GM12878 (cell line): ENCODE measurements around the gene RAB8A. TPM values are rescaled to one million over a fixed set of nuclear protein-coding genes. Genes with fewer than 3 reads are reported as not detected.

Experiments
- ATF7 ChIP-seq: fragments of 450-650 bp; IDR thresholded peaks from 2 replicates; pipeline ENCODE4 v1.6.1; 2016; ENCODE audit warnings: low read depth, mild to moderate bottlenecking
- BACH1 ChIP-seq: fragments of 450-650 bp; IDR thresholded peaks from 2 replicates; pipeline ENCODE4 v1.6.1; 2017; ENCODE audit warnings: mild to moderate bottlenecking, borderline replicate concordance
- BRCA1 ChIP-seq: IDR thresholded peaks from 2 replicates; pipeline ENCODE4 v1.6.1; 2011; ENCODE audit warnings: low read depth, low read length, improper control_type of control experiment
- CHD1 ChIP-seq: IDR thresholded peaks from 2 replicates; pipeline ENCODE4 v1.6.1; 2012; ENCODE audit warnings: low read depth, low read length, improper control_type of control experiment
- ETV6 ChIP-seq, 2 experiments: fragments of 450-650 bp in 1 of 2; IDR thresholded peaks in 1 of 2; conservative IDR thresholded peaks in 1 of 2; 2 replicates each; pipeline ENCODE4 v1.6.1; 2014; ENCODE audit warnings: antibody characterized with exemption in 1 of 2, borderline replicate concordance in 1 of 2, low read depth in 1 of 2, mild to moderate bottlenecking in 1 of 2, moderate library complexity in 1 of 2
- GABPA ChIP-seq: IDR thresholded peaks from 2 replicates; pipeline ENCODE4 v1.6.1; 2014; ENCODE audit warnings: antibody characterized with exemption, low read depth, mild to moderate bottlenecking, inconsistent platforms
- HDAC6 ChIP-seq: fragments of 200-600 bp; sonication (generic); IDR thresholded peaks from one replicate; pipeline ENCODE4 v1.8.0; 2017; ENCODE audit warnings: antibody characterized with exemption; ENCODE audit not compliant: unreplicated experiment
- IKZF1 ChIP-seq: fragments of 450-650 bp; conservative IDR thresholded peaks from 2 replicates; pipeline ENCODE4 v1.6.1; 2017; ENCODE audit warnings: antibody characterized with exemption, mild to moderate bottlenecking
- KLF5 ChIP-seq: fragments of 450-650 bp; IDR thresholded peaks from 2 replicates; pipeline ENCODE4 v1.6.1; 2014; ENCODE audit warnings: mild to moderate bottlenecking; ENCODE audit not compliant: partially characterized antibody
- LARP7 ChIP-seq: fragments of 450-650 bp; IDR thresholded peaks from 2 replicates; pipeline ENCODE4 v1.6.1; 2017; ENCODE audit warnings: mild to moderate bottlenecking
- NR2C1 ChIP-seq: fragments of 450-650 bp; IDR thresholded peaks from 2 replicates; pipeline ENCODE4 v1.6.1; 2017; ENCODE audit warnings: antibody characterized with exemption, mild to moderate bottlenecking, moderate library complexity
- RELA ChIP-seq: fragments of 450-650 bp; IDR thresholded peaks from 2 replicates; pipeline ENCODE4 v1.8.0; 2014; ENCODE audit warnings: borderline replicate concordance; ENCODE audit not compliant: partially characterized antibody
- SMAD5 ChIP-seq: IDR thresholded peaks from 2 replicates; pipeline ENCODE4 v1.6.1; 2016; ENCODE audit warnings: antibody characterized with exemption, low read depth
- SPI1 ChIP-seq: IDR thresholded peaks from 2 replicates; pipeline ENCODE4 v1.6.1; 2011; ENCODE audit warnings: low read depth, mild to moderate bottlenecking, low read length, moderate library complexity, borderline replicate concordance; ENCODE audit not compliant: insufficient read depth
- SUPT20H ChIP-seq: IDR thresholded peaks from 2 replicates; pipeline ENCODE4 v1.6.1; 2011; ENCODE audit warnings: low read depth, mild to moderate bottlenecking, low read length, moderate library complexity, borderline replicate concordance; ENCODE audit not compliant: control insufficient read depth
- ZNF274 ChIP-seq: IDR thresholded peaks from one replicate; pipeline ENCODE4 v1.8.0; 2011; ENCODE audit not compliant: insufficient read length, insufficient read depth
- ZNF622 ChIP-seq: fragments of 450-650 bp; IDR thresholded peaks from 2 replicates; pipeline ENCODE4 v1.6.1; 2017; ENCODE audit warnings: mild to moderate bottlenecking, inconsistent platforms
- polyA plus RNA-seq, 11 experiments: library from polyadenylated mRNA; depleted of rRNA in 4 of 11; unstranded in 6 of 11; stranded (reverse) in 5 of 11; fragments of >200 nt; fragmentation: Nextera tagmentation in 4 of 11; fragmentation: Illumina TruSeq in 1 of 11; extraction: Ambion mirVana in 4 of 11; extraction: Trizol in 1 of 11; gene quantifications; 1 replicate in 1 of 11; 2 replicates in 10 of 11; pipeline versions ENCODE4 v1.2.1 to v1.2.3, GENCODE V29; 2011 to 2016; ENCODE audit warnings: inconsistent platforms in 2 of 11, missing spikeins in 2 of 11, low read depth in 1 of 11
- total RNA-seq, 4 experiments: library from RNA; depleted of rRNA in 3 of 4; stranded (reverse); fragments of >200 nt in 3 of 4; fragmentation: Illumina TruSeq in 1 of 4; extraction: Trizol in 1 of 4; gene quantifications; 2 replicates each; pipeline versions ENCODE4 v1.2.1 to v1.2.3, GENCODE V29; 2013 to 2021
- TF ChIP-seq, protein P1 (sequence below): IDR thresholded peaks from 2 replicates; pipeline ENCODE4 v1.6.1; 2011; ENCODE audit warnings: borderline replicate concordance, low read depth, mild to moderate bottlenecking, moderate library complexity, low read length; ENCODE audit not compliant: insufficient read depth, poor library complexity, severe bottlenecking
- TF ChIP-seq, protein P2 (sequence below): IDR thresholded peaks from 2 replicates; pipeline ENCODE4 v1.6.1; 2012; ENCODE audit warnings: improper control_type of control experiment, low read depth, low read length; ENCODE audit not compliant: insufficient replicate concordance
- TF ChIP-seq, protein P3 (sequence below): fragments of 450-650 bp; formaldehyde crosslinking; IDR thresholded peaks from 2 replicates; pipeline ENCODE4 v1.4.0; 2022; ENCODE audit warnings: mild to moderate bottlenecking, moderate library complexity

RAB8A gene
- total and polyA plus RNA-seq, 10 of the 15 experiments (the other 5 are each of a cell fraction or from before 2014, with no cell fraction given) = 23.9 to 314 (median 185) TPM

DNA sequence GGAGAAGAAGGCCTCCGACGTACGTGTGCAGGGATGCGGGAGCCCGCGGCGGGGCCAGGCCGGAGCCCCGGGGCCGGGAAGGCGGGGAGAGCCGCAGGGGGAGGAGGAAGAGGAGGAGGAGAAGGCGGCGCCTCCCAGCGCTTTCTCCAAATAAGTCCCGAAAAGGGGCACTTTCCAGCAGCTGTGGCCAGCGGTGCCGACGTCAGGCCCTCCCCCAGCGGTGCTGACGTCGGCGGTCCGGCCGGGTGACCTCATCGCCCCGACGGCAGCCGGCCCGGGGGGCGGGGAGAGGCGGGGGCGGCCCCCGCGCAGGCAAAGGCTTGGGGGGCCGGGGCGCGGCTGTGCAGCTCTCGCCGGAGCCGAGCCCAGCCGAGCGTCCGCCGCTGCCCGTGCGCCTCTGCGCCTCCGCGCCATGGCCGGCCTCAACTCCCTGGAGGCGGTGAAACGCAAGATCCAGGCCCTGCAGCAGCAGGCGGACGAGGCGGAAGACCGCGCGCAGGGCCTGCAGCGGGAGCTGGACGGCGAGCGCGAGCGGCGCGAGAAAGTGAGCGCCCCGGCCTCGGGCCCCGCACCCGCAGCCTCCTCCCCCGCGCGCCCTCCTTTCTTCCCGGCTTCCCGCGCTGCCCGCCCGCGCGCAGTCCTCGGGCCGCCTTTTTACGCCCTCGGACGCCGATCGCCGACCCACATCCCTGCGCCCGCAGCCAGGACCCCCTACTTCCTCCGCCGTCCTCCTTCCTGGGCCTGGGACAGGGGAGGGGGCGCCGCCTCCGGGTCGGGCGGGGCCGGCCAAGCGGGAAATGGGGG is 35.3 kb upstream of the RAB8A start, which contains the start of gene TPM4 (continued):
- TF ChIP-seq ETV6 (conservative IDR thresholded peaks at IDR 0.05 in 1 of 2, IDR thresholded peaks at IDR 0.05 in 1 of 2; ENCODE audit: borderline replicate concordance in 1 of 2, low read depth in 1 of 2) (no peak), SPI1 (no peak), LARP7 (peak; percentile 100), RELA (no peak), BACH1 (peak; percentile 89), NR2C1 (peak; percentile 32; the same call in 1 of the 2 replicates), ATF7 (peak; percentile 76), HDAC6 (peak; percentile 72), SMAD5 (0 out of 2 replicates have a peak, but pooled peaks have one; percentile 65), KLF5 (no peak), IKZF1 (peak; percentile 94), ZNF622 (no peak), BRCA1 (no peak), CHD1 (0 out of 2 replicates have a peak, but pooled peaks have one; percentile 2), SUPT20H (no peak), GABPA (no peak), ZNF274 (no peak)
- TF ChIP-seq, protein P1, sequence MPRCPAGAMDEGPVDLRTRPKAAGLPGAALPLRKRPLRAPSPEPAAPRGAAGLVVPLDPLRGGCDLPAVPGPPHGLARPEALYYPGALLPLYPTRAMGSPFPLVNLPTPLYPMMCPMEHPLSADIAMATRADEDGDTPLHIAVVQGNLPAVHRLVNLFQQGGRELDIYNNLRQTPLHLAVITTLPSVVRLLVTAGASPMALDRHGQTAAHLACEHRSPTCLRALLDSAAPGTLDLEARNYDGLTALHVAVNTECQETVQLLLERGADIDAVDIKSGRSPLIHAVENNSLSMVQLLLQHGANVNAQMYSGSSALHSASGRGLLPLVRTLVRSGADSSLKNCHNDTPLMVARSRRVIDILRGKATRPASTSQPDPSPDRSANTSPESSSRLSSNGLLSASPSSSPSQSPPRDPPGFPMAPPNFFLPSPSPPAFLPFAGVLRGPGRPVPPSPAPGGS = peak; percentile 26
- TF ChIP-seq, protein P2, sequence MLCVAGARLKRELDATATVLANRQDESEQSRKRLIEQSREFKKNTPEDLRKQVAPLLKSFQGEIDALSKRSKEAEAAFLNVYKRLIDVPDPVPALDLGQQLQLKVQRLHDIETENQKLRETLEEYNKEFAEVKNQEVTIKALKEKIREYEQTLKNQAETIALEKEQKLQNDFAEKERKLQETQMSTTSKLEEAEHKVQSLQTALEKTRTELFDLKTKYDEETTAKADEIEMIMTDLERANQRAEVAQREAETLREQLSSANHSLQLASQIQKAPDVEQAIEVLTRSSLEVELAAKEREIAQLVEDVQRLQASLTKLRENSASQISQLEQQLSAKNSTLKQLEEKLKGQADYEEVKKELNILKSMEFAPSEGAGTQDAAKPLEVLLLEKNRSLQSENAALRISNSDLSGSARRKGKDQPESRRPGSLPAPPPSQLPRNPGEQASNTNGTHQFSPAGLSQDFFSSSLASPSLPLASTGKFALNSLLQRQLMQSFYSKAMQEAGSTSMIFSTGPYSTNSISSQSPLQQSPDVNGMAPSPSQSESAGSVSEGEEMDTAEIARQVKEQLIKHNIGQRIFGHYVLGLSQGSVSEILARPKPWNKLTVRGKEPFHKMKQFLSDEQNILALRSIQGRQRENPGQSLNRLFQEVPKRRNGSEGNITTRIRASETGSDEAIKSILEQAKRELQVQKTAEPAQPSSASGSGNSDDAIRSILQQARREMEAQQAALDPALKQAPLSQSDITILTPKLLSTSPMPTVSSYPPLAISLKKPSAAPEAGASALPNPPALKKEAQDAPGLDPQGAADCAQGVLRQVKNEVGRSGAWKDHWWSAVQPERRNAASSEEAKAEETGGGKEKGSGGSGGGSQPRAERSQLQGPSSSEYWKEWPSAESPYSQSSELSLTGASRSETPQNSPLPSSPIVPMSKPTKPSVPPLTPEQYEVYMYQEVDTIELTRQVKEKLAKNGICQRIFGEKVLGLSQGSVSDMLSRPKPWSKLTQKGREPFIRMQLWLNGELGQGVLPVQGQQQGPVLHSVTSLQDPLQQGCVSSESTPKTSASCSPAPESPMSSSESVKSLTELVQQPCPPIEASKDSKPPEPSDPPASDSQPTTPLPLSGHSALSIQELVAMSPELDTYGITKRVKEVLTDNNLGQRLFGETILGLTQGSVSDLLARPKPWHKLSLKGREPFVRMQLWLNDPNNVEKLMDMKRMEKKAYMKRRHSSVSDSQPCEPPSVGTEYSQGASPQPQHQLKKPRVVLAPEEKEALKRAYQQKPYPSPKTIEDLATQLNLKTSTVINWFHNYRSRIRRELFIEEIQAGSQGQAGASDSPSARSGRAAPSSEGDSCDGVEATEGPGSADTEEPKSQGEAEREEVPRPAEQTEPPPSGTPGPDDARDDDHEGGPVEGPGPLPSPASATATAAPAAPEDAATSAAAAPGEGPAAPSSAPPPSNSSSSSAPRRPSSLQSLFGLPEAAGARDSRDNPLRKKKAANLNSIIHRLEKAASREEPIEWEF = no peak
- TF ChIP-seq, protein P3, sequence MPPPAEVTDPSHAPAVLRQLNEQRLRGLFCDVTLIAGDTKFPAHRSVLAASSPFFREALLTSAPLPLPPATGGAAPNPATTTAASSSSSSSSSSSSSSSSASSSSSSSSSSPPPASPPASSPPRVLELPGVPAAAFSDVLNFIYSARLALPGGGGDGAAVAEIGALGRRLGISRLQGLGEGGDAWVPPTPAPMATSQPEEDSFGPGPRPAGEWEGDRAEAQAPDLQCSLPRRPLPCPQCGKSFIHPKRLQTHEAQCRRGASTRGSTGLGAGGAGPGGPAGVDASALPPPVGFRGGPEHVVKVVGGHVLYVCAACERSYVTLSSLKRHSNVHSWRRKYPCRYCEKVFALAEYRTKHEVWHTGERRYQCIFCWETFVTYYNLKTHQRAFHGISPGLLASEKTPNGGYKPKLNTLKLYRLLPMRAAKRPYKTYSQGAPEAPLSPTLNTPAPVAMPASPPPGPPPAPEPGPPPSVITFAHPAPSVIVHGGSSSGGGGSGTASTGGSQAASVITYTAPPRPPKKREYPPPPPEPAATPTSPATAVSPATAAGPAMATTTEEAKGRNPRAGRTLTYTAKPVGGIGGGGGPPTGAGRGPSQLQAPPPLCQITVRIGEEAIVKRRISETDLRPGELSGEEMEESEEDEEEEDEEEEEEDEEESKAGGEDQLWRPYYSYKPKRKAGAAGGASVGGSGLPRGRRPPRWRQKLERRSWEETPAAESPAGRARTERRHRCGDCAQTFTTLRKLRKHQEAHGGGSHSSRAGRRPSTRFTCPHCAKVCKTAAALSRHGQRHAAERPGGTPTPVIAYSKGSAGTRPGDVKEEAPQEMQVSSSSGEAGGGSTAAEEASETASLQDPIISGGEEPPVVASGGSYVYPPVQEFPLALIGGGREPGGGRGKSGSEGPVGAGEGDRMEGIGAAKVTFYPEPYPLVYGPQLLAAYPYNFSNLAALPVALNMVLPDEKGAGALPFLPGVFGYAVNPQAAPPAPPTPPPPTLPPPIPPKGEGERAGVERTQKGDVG (CRISPR knock-in tag) = no peak
